Mononuclear cell (primary cell): ENCODE results near the gene GPN2. TPM values are rescaled to one million over a fixed set of nuclear protein-coding genes. Genes with fewer than 3 reads are reported as not detected.
"Not testable (repeated sequence)": the region's sequence is repeated elsewhere in the genome, so short reads cannot be mapped to it uniquely, and the experiment has no call there.

Experiments used
- H3K27me3 ChIP-seq: 2 replicates; pipeline ENCODE4 v1.6.0; 2011; ENCODE audit warnings: low read length, control low read depth; ENCODE audit not compliant: insufficient read depth
- H3K4me1 ChIP-seq: 2 replicates; pipeline ENCODE4 v1.5.1; 2011; ENCODE audit warnings: mild to moderate bottlenecking, low read length, control low read depth; ENCODE audit not compliant: insufficient read depth
- H3K4me3 ChIP-seq: 2 replicates; pipeline ENCODE4 v1.5.1; 2011; ENCODE audit warnings: mild to moderate bottlenecking, low read length, moderate library complexity
- H3K9me3 ChIP-seq: 2 replicates; pipeline ENCODE4 v1.5.1; 2011; ENCODE audit warnings: low read depth, mild to moderate bottlenecking, control low read depth, low read length
- total RNA-seq: library from RNA; depleted of rRNA; stranded (reverse); fragments of >200 nt; gene quantifications from one replicate; pipeline ENCODE4 v1.2.3, GENCODE V29; 2012

GPN2 gene
- total RNA-seq, 1 donor: 11.1 TPM

- no peaks in the 10 kb centered on the region for H3K27me3 ChIP-seq
- H3K4me1 ChIP-seq: no peaks in the 10 kb centered on the region
- no peak overlapping the region for H3K4me3 ChIP-seq
- no peaks in the 10 kb centered on the region for H3K9me3 ChIP-seq
Observed at GRCh38 chr1:26911399-26912146, 21.5 kb upstream of the GPN2 start.

GRCh38 chr1:26910343-26911160 is 20.5 kb upstream of the GPN2 start:
- Histone ChIP-seq H3K4me1 (no peaks in the 10 kb centered on the region), H3K9me3 (no peaks in the 10 kb centered on the region), H3K27me3 (no peaks in the 10 kb centered on the region), H3K4me3 (no peak overlapping the region)

GRCh38 chr1:26909951-26910342 is 19.9 kb upstream of the GPN2 start:
- no peaks in the 10 kb centered on the region for H3K4me1 ChIP-seq
- no peaks in the 10 kb centered on the region for H3K27me3 ChIP-seq
- no peaks in the 10 kb centered on the region for H3K9me3 ChIP-seq
- H3K4me3 ChIP-seq: no peak overlapping the region

GRCh38 chr1:26907071-26907917 is 17.2 kb upstream of the GPN2 start:
- H3K4me3 ChIP-seq: no peak overlapping the region
- H3K9me3 ChIP-seq: no peaks in the 10 kb centered on the region
- no peaks in the 10 kb centered on the region for H3K4me1 ChIP-seq
- H3K27me3 ChIP-seq: no peaks in the 10 kb centered on the region

- H3K4me1 ChIP-seq: peaks cover 26% of the 10 kb centered on the region
- peak overlapping the region; percentile 71 for H3K4me3 ChIP-seq
- no peaks in the 10 kb centered on the region for H3K27me3 ChIP-seq
- no peaks in the 10 kb centered on the region for H3K9me3 ChIP-seq
Observed at GRCh38 chr1:26900815-26901511, 10.9 kb upstream of the GPN2 start.

GRCh38 chr1:26900001-26900814 is 10.1 kb upstream of the GPN2 start, which contains the start of gene GPATCH3:
Gene GPATCH3, minus strand, starts transcription at chr1:26900467. Its CDS starts 25 bp downstream, at chr1:26900442.
- no peaks in the 10 kb centered on the region for H3K9me3 ChIP-seq
- peak within 1 kb of the TSS; percentile 71 for H3K4me3 ChIP-seq
- peaks cover 26% of the 10 kb centered on the region for H3K4me1 ChIP-seq
- no peaks in the 10 kb centered on the region for H3K27me3 ChIP-seq

- no peaks in the 10 kb centered on the region for H3K9me3 ChIP-seq
- peaks cover 26% of the 10 kb centered on the region for H3K4me1 ChIP-seq
- no peaks in the 10 kb centered on the region for H3K27me3 ChIP-seq
- no peak overlapping the region for H3K4me3 ChIP-seq
Observed at GRCh38 chr1:26897351-26897750, 7.3 kb upstream of the GPN2 start.

- H3K4me1 ChIP-seq: peaks cover 25% of the 10 kb centered on the region
- H3K4me3 ChIP-seq: no peak overlapping the region
- H3K9me3 ChIP-seq: no peaks in the 10 kb centered on the region
- no peaks in the 10 kb centered on the region for H3K27me3 ChIP-seq
Observed at GRCh38 chr1:26894263-26894662, 4.2 kb upstream of the GPN2 start.

GRCh38 chr1:26890467-26890796 is 349 bp upstream of the GPN2 start:
- Histone ChIP-seq H3K9me3 (no peaks in the 10 kb centered on the region), H3K4me3 (peak overlapping the region; percentile 78), H3K4me1 (peaks cover 21% of the 10 kb centered on the region), H3K27me3 (no peaks in the 10 kb centered on the region)

GRCh38 chr1:26888231-26888630 is 1.9 kb downstream of the GPN2 start:
- Histone ChIP-seq H3K4me3 (no peak overlapping the region), H3K4me1 (peaks cover 21% of the 10 kb centered on the region), H3K9me3 (no peaks in the 10 kb centered on the region), H3K27me3 (no peaks in the 10 kb centered on the region)

- Histone ChIP-seq H3K4me3 (no peak overlapping the region), H3K4me1 (peaks cover 21% of the 10 kb centered on the region)
Observed at GRCh38 chr1:26887125-26887524, 3.0 kb downstream of the GPN2 start.

GRCh38 chr1:26882696-26883463 is 7.2 kb downstream of the GPN2 start:
- Histone ChIP-seq H3K9me3 (no peaks in the 10 kb centered on the region), H3K4me3 (no peak overlapping the region), H3K27me3 (no peaks in the 10 kb centered on the region), H3K4me1 (no peaks in the 10 kb centered on the region)

More at GRCh38 chr1:26887125-26887524, 3.0 kb downstream of the GPN2 start:
- Histone ChIP-seq H3K9me3 (no peaks in the 10 kb centered on the region), H3K27me3 (no peaks in the 10 kb centered on the region)

GRCh38 chr1:26881611-26882010 is 8.5 kb downstream of the GPN2 start:
- not testable (repeated sequence) for H3K27me3 ChIP-seq, H3K9me3 ChIP-seq, H3K4me1 ChIP-seq, H3K4me3 ChIP-seq
